GM21825 (cell line): ENCODE data around the gene WDR54.

Experiments used
- ATAC-seq: cut with Tn5 transposase; IDR thresholded peaks from one replicate; pipeline ENCODE4 v1.9.1; 2021; ENCODE audit warnings: mild to moderate bottlenecking, moderate library complexity; ENCODE audit not compliant: unreplicated experiment

The WDR54 gene, protein sequence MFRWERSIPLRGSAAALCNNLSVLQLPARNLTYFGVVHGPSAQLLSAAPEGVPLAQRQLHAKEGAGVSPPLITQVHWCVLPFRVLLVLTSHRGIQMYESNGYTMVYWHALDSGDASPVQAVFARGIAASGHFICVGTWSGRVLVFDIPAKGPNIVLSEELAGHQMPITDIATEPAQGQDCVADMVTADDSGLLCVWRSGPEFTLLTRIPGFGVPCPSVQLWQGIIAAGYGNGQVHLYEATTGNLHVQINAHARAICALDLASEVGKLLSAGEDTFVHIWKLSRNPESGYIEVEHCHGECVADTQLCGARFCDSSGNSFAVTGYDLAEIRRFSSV

DNA sequence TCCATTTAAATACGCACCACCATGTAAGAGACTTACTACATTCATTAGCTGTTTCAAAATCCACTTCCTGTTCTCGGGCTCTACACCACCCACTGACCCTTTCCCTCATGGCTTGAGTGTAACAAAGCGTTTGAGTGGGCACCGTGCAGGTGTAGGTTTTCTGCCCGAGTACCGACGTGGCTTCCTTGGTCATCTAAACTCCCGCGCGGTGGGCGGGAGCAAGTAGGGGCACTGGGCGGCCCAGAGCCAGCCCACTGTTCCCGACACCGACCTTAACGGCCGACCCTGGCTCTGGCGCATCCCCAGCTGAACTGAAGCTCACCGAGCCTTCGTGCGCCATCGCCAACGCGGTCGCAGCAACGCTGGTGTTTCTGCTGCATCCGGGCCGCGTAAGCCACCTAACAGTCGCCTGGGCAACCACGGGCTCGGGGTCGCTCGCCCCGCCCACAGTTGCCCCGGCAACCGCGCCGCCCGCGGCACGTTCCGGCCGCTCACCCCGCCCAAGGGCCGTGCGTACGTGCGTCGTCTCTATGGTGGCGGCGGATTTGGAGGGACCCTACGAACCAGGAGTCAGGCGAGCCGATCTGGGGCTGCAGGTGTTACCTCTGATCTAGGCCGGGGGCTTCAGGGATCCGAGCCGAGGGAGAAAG is at the start of gene WDR54, which contains the start of gene C2orf81:
Gene WDR54 (plus strand): TSS at position 510 of the 650 bp plus-strand sequence. CDS start 424 bp downstream, outside the sequence.
Gene C2orf81 (minus strand): TSS at position 399 of the 650 bp plus-strand sequence. CDS start 59 bp downstream, at position 340.
- ATAC-seq, result peak; percentile 91

DNA sequence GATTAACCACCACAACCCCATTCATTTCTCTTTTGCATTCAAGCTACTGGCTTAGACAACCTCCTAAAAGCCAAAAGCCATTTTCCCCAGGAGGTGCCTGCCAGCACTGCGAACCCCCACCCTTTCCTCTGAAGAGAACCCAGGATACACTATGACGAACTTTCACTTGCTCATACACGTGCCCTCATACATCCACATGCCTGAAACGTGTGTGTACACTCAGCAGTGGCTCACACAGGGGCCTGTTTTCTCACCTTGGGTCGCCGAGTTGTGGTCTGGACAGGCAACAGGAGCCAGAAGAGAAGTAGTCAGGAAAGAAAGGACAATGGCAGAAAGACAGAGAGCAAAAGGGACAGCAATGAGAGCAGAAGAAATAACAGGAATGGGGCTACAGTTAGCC is 48.9 kb upstream of the WDR54 start:
- no peak for ATAC-seq

DNA sequence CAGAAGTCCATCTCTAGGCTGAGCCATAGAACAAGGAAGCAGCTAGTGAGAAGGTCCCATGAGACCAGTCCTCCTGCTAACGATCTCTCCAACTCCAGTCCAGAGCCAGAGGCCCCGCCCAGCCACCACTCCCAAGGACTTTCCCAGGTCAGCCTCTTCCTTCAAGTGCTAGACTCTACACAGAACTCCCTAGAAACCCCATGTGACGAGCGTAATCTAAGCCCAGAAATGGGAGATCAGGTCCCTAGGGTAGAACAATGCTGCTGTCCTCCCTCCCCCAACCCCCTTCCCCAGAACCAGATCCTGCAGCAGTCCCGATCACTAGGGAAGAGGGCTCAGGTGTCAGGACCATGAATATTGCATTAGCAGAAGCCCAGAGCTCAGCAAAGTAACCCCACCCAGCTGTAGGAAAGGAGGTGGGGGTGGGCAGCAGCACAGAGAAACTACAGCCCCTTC is 48.3 kb upstream of the WDR54 start:
- ATAC-seq, result no peak

DNA sequence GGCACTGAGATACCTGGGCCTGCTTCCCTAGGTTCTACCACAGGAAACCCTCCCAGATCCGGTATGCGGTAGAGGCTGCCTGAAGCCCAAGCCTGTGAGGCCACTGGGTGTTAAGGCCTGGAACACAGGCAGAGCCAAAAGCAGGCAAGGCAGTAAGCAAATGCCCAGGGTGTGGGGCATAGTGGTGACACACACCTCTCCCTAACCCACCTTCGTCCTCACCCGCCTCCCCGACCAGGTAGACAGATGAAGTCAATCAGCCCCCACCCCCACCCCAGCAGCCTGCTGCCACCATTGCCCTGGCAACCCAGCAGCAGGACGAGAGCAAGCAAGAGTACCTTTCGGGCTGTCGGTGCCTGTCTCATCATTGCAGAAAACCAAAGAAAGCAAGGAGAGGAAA is 47.5 kb upstream of the WDR54 start:
- ATAC-seq, result no peak

DNA sequence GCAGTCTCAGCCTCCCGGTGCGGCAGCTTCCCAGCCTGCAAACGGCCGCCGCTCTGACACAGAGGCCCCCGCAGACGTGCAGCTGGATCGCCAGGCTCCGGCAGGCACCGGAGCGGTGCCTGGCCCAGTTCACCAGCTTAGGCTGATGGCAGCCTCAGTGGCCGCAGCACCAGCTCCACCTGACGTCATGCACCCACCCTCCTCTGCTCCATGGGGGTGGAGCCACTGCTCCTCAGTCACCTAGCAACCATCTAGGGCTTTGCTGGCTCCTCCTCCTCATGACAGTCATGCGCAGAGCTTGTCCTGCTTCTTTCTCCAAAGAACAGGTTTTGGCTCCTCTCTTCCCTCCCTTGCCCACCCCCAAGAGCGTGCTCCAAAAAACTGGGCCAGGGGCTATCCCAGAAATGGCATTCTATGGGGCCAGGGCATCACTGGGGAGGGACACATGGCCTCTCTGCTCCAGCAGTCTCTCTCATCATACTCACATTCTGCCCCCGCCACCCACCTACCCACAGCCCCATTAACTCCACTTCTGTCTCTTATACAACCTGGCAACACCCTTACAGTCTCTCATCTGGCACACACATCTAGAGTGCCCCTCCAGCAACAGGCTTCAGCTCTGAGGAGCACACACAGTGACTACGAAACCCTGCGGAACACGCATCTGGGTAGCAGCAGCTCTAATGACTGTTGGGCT is 46.9 kb upstream of the WDR54 start:
- no peak for ATAC-seq

DNA sequence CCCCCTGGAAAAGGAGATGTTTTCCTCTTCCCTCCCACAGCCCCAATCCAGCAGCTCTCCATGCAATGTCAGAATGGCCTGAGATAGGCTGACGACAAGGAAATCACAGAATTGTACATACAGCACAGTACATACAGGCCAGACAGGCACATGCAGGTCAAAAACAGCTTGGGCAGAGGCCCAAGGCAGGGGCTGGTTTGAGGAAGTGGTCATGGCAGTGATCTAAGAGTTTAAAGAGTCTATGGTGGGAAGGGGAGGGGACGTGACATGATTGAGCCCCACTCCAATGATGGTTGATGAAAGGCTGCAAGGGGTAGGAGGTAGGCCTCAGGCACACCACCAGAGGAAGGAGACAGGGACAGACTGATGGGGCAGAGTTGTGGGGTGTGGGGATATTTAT is 45.7 kb upstream of the WDR54 start:
- ATAC-seq, result no peak

DNA sequence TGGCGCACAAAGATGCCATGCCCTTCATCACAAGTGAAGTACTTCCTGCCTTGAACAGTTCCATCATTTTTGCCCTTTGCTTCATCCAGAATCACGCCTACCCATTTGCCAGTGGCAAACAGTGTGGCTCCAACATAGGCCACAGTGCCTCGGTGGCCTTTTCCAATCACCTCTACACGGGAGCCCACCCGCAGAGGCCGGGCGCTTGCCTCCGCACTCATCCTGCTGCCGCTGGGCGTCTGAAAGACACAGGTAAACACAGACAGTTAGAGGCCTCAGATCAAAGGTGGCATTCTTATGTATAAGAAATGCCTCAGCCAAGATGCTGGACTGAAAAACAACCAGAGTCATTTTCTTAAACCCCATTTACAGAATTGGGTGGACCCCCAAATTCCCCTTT is 43.5 kb upstream of the WDR54 start:
- ATAC-seq, result no peak

DNA sequence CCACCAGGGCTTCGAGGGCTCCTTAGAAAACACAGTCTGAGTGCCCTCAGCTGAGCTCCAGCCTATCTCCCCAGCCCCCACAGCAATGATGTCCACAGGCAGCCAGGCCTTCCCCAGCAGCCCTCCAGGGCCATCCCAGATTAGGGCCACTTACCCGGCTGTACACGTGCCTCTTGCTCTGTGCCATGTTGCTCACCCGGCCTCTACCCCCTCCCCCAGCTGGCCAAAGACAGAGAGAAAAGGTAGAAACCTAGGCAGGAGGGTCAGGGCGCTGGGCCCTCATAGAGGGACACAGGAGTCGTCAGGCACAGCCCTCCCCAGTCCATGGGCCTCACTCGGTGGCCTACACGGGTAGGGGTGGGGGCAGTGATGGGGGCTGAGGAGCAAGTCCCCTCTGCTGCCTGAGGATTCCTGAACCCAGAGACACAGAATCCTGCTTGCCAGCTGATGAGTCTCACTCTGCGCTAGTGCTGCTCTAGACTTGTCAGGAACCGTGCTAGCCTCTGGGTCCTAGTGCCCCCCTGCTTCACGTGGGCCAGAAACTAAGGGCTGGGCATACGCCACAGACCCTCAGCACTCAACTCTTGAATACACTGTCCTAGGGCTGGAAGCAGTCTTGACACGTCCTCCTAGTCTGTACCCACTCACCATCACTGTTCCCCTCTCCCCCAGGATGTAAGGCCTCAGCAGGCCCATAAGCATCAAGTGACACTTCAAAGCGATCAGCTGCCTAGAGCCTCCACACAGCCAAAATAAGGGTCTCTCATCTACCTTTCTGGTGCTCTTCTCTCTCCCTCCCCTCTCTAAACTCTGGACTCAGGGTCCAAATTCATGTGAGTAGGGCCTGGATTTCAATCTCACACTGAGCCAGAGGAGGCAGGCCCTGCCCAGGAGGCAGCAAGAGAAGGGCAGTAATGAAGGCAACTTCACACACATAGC is 41.4 kb upstream of the WDR54 start, which contains the start of gene DCTN1:
Gene DCTN1 (minus strand): TSS at position 461 of the 939 bp plus-strand sequence. CDS start 274 bp downstream, at position 187.
- no peak for ATAC-seq

DNA sequence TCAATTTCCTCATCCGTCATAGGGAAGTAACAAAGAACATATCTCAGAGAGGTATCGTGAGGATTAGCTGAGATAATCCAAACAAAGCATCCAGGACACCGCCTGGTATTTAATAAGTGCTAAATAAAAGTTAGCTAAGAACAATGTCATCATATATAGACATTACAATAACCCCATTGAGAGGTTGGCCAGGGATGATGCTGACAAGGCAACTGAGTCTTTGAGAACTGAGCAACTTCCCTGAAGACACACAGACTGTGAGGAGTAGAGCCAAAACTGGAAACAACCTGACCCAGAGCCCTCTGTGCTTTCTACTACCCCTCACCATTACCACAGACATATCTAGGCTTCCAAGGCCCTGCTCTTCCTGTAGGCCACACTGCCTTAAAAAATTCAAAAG is 39.8 kb upstream of the WDR54 start:
- no peak for ATAC-seq

DNA sequence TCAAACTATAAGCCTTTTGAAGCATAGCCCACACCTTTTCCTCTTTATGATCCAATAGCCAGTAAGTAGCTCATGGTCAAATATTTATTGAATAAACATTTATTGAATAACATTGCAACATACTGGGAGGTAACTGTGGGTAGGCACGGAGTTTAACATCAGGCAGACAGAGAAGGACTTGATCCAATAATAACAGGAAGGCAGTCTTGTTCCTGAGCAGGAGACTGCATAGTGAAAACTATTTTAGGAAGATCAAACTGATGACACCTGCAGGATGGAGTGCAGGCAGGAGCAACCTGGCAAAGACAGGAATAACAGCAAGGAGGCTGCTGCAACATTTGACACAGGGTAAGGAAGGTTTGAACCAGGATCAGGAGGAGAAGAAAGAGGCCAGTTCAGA is 38.3 kb upstream of the WDR54 start:
- ATAC-seq, result no peak

DNA sequence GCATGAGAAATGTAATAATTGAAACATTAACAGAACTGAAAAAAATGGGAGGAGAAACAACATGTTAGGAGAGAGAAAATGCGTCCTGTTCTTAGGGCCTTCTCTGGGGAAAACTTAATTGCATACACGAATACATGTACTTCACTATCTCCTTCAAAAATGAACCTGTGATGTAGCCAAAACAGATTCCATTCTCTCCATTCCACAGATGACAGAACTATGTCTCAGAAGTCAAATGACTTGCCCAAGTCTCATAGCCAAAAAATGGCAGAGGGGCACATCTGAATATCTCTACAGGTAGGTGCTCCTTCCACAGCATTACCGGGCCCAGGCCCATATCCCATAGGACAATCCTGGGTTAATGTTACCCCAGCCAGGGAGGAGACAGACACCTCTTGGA is 37.5 kb upstream of the WDR54 start:
- no peak for ATAC-seq

DNA sequence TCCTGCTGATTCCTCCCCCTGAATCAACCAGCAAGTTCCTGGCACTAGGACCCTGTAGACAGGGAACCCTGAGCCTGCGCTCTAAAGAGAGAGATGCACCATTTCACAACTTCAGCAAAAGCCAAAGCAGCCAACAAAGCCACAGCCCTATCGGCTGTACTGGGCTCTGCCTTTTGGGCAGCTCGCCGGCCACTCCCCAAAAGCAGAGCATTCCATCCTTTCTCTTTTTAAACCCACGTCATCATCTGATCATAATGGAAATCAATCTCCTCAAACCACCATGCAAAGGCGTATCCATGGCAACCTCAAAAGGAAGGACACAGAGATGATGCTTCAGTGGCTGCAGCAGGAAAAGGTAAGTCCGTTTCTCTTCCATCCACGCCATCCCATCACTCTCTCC is 36.1 kb upstream of the WDR54 start:
- no peak for ATAC-seq

DNA sequence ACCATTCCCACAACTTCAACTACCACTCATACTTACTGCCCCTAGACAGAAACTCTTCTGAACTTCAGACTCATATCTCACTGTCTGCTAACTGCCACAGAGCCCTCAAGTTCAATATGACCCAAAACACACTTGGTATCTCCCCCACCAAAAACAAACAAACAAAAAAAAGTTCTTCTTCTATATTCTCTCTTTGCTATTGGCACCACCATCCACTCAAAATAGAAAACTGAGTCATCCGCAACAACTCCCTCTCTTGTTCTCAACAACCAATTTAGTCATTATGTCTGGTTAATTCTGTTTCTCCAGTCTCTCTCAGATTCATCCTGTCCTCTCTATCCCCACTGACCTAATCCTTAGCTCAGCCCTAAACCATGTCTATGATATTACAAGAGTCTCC is 34.2 kb upstream of the WDR54 start:
- no peak for ATAC-seq

DNA sequence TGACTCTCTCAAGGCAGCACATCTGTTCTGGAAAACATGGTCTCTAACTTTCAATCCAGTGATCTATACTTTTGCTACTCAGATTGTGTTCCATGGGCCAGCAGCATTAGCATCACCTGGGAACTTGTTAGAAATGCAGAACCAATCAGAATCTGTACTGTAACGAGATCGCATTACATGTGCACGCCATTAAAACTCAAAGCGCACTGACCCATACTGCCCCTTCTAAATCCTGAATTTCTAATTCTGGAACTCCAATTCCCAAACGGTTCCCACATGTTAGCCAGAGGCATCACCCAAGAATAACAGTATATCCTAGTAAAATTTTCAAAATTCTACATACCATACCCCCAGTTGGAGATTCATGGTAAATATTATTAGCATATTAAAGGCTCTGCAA is 30.9 kb upstream of the WDR54 start:
- no peak for ATAC-seq

DNA sequence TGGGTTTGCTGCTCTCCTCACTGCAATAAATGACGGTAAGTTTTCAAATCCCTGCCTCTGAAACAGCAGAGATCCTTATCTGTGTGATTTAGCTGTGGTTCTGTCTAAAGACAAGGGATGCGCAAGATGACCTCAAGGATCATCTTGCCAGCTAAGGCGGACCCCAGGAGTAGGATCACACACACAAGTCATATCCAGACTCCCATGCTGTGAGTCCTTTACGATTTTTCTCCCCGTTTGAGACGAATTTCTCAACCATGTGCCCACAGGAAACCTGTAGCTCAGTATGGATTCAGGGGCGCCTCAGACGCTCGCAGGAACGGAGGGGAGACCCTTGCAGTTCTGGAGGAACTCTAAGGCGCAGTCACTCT is 30.3 kb upstream of the WDR54 start:
- peak; percentile 23 for ATAC-seq

DNA sequence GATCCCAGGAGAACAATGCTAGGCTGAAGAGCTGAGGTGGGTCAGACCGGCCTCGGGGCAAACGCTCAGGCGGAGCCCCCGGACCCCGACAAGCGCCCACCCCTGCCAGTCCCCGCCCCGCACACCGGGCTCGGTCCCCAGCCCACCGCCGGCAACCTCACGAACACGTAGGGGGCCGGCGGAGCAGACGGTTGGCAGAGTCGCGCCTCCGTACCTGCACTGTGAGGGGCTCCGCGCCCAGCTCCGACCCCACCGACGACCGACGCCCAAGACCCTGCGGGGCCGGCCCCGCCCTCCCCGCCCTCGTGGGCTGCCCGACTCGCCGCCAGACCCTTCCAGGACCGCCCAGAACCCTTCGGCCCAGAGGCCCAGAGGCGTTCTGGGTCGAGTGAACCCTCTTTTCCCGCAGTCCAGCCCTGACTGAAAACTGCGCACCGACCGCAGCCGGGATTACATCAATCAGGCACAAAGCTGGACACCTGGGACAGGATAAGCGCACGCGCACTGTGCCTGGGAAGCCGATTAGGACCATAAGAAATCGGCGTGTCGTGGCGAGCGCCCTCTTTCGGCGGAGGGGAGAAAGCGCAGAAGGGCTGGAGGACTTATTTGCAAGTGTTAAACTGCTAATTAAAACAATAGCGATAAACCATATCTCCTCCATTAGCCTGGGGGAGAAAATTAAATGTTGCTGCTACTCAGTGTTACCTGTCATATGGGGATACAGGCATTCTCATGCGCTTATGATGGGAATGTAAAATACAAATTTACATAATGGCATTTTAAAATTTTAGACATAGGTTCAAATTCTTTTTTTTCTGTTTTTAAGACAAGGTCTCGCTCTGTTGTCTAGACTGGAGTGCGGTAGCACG is 29.7 kb upstream of the WDR54 start:
- peak; percentile 67 for ATAC-seq

DNA sequence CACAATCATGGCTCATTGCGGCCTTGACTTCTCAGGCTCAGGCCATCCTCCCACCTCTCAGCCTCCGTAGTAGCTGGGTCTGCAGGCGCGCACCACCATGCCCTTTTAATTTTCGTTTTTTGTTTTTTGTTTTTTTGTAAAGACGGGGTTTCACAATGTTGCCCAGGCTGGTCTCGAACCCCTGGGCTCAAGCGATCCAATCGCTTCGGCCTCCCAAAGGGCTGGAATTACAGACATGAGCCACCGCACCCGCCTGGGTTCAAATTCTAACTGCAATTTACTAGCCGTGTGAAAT is 29.1 kb upstream of the WDR54 start:
- ATAC-seq, result no peak

DNA sequence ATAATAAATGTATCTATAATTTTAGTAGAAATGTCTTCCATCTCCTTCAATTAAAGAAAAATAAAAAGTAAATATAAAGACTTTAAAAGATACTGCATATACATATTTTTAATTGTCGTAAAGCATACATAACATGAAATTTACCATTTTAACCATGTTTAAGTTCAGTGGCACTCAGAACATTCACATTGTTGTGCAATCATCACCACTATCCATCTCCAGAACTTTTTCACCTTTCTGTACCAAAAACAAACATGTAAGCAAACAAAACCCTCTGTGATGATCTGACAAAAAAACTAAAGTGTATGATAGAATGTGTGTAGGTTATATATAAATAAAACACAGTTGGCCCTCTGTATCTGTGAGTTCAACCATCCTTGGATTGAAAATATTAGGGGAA is 28.0 kb upstream of the WDR54 start:
- ATAC-seq, result no peak

DNA sequence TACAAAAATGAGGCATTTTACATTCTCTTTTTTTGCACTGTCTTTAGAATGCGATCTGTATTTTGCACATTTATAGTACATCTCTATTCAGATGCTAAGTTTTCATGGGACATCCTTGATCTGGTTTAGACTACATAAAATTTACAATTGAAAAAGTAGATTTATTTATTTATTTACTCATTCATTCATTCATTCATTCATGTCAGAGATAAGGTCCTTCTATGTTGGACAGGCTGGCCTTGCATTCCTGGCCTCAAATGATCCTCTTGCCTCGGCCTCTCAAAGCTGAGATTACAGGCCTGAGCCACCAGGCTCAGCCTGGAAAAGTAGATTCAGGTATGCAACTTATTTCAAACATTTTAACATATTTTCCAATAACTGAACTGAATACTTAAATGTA is 25.4 kb upstream of the WDR54 start:
- ATAC-seq, result no peak

DNA sequence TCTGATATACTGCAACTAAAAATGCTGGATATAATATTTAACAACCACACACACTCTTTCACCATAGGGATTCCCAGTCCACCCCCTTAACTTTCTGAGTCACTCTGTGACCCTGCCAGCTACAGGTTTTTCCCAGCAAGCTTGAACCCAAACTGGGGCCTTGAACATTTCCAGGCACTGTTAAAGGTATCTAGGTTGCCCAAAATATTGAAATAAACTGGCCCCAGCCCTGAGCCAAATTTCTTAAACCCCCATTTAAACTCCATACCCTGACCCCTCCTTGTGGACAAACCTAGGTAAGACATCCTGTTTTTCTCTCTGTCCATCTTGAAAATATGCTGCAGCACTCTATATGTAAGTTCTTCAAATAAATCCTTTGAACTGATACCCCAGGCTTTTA is 21.7 kb upstream of the WDR54 start:
- ATAC-seq, result no peak
